Breast epithelium (tissue), 3 donors: ENCODE data around the gene SOD1.

Source experiments
- CTCF ChIP-seq, 3 donors: fragments of 450-650 bp; IDR thresholded peaks; one replicate each; pipeline ENCODE4 v1.5.1; 2016 to 2017; ENCODE audit warnings: antibody characterized with exemption in 3 of 3, mild to moderate bottlenecking in 3 of 3, moderate library complexity in 3 of 3
- POLR2AphosphoS5 ChIP-seq, 3 donors: sonication (generic); formaldehyde crosslinking; IDR thresholded peaks; one replicate each; pipeline ENCODE4 v1.6.1; 2017; ENCODE audit warnings: antibody characterized with exemption in 3 of 3

GRCh38 chr21:31614705-31615104 is 44.8 kb upstream of the SOD1 start:
- no peak for TF ChIP-seq CTCF (IDR thresholded peaks at IDR 0.05)
- no peak for TF ChIP-seq POLR2AphosphoS5 (IDR thresholded peaks at IDR 0.05)
